Kidney (tissue), 14 donors: ENCODE measurements around the gene PRKCD. TPM values are rescaled to one million over a fixed set of nuclear protein-coding genes. Genes with fewer than 3 reads are reported as not detected.

Experiments used
- DNase-seq, 5 donors: peaks; one replicate each; pipeline ENCODE4 v3.0.0-alpha.2; 2013 to 2020
- FAIRE-seq: peaks from 2 replicates; lab custom pipeline; 2012; peaks lifted over from hg19 to GRCh38; lab: Jason Lieb, UNC
- H3K27ac ChIP-seq, 2 donors: one replicate each; pipeline ENCODE4 v1.7.0; 2013; ENCODE audit warnings: low read depth in 2 of 2, low read length in 2 of 2, inconsistent platforms in 1 of 2
- H3K27me3 ChIP-seq: one replicate; pipeline ENCODE4 v1.7.1; 2013; ENCODE audit warnings: low read length, inconsistent platforms; ENCODE audit not compliant: control insufficient read depth, insufficient read depth
- H3K36me3 ChIP-seq, 3 donors: one replicate each; pipeline versions ENCODE4 v1.7.0 to v1.7.1; 2013; ENCODE audit warnings: low read length in 3 of 3, control low read depth in 1 of 3, inconsistent platforms in 1 of 3; ENCODE audit not compliant: insufficient read depth in 3 of 3, control insufficient read depth in 2 of 3
- H3K4me1 ChIP-seq, 3 donors: one replicate each; pipeline versions ENCODE4 v1.7.0 to v1.7.1; 2013; ENCODE audit warnings: low read length in 3 of 3, inconsistent platforms in 1 of 3, low read depth in 1 of 3; ENCODE audit not compliant: control insufficient read depth in 2 of 3, insufficient read depth in 2 of 3
- H3K4me3 ChIP-seq, 3 donors: one replicate each; pipeline versions ENCODE4 v1.7.0 to v1.8.1; 2013; ENCODE audit warnings: low read length in 3 of 3, control low read depth in 1 of 3, inconsistent platforms in 1 of 3
- H3K9ac ChIP-seq, 3 donors: one replicate each; pipeline versions ENCODE4 v1.7.0 to v1.7.1; 2013; ENCODE audit warnings: low read length in 3 of 3, control low read depth in 1 of 3, inconsistent platforms in 1 of 3
- H3K9me3 ChIP-seq, 3 donors: one replicate each; pipeline versions ENCODE4 v1.7.0 to v1.7.1; 2013; ENCODE audit warnings: low read length in 3 of 3, control low read depth in 1 of 3, inconsistent platforms in 1 of 3; ENCODE audit not compliant: control insufficient read depth in 2 of 3, insufficient read depth in 1 of 3
- intact Hi-C: fragments of 100-400 bp; cut with DNase I; formaldehyde crosslinking; loops from one replicate; pipeline ENCODE4 v1.11.1; 2022
- polyA plus RNA-seq: library from polyadenylated mRNA; stranded (reverse); fragments of 350-450 nt; fragmentation: Illumina TruSeq; extraction: RNeasy Lipid Tissue Mini Kit (QIAGEN cat#74804); gene quantifications from one replicate; pipeline ENCODE4 v1.2.3, GENCODE V29; 2014; ENCODE audit warnings: low read depth, low replicate concordance; ENCODE audit not compliant: insufficient read depth
- total RNA-seq: library from RNA; stranded (reverse); fragmentation: NEBNext Ultra II Directional; extraction: Animal tissue kit (Norgen Biotek cat#: 25700); gene quantifications from one replicate; pipeline ENCODE4 v1.2.1, GENCODE V29; 2021
- TF ChIP-seq, protein P1 (sequence below): IDR thresholded peaks from 3 replicates; pipeline ENCODE4 v1.5.1; 2012; ENCODE audit warnings: mild to moderate bottlenecking, moderate library complexity, borderline replicate concordance; ENCODE audit not compliant: insufficient read depth; ENCODE audit errors: extremely low read depth
- donor health status: control.
- donor health status: control.
- donor health status: control.
- donor health status: control.
- donor health status: control.
- donor health status: DM: yes; HTN: yes; CAD: no.
- donor health status: Normal renal cell carcinoma (clear cell type).

Gene PRKCD
- total and polyA plus RNA-seq, 2 donors from 2014 or later, result 26.6 to 29.1 TPM

DNA sequence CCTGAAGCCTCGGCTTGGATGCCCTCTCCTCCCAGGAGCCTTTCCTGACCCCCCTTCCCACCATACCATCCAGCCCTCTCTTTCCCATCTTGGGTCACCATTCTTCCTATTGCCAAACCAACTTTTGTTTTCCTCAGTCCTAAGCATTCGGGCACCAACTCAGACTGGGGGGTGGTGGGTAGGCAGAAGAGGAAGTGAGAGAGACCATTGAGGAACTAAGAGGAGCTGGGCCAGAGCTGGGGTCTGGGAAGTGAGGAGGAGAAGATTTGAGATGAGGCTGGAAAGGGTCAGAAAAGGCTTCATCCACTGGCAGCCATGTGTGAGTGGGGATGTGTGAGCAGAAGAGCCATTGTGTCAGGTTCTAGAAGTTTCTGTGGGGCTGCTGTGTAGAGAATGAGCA, 57.1 kb downstream of the PRKCD start:
- Histone ChIP-seq H3K9me3 (no peaks in the 10 kb centered on the region), H3K9ac (no peak overlapping the region), H3K36me3 (no peaks in the 10 kb centered on the region), H3K4me1 (no peaks in the 10 kb centered on the region), H3K27ac (no peak overlapping the region), H3K4me3 (no peak overlapping the region), H3K27me3 (no peaks in the 10 kb centered on the region)
- FAIRE-seq (no peak), DNase-seq (no peak)
- intact Hi-C loops, result no loop called here
- TF ChIP-seq, protein P1, sequence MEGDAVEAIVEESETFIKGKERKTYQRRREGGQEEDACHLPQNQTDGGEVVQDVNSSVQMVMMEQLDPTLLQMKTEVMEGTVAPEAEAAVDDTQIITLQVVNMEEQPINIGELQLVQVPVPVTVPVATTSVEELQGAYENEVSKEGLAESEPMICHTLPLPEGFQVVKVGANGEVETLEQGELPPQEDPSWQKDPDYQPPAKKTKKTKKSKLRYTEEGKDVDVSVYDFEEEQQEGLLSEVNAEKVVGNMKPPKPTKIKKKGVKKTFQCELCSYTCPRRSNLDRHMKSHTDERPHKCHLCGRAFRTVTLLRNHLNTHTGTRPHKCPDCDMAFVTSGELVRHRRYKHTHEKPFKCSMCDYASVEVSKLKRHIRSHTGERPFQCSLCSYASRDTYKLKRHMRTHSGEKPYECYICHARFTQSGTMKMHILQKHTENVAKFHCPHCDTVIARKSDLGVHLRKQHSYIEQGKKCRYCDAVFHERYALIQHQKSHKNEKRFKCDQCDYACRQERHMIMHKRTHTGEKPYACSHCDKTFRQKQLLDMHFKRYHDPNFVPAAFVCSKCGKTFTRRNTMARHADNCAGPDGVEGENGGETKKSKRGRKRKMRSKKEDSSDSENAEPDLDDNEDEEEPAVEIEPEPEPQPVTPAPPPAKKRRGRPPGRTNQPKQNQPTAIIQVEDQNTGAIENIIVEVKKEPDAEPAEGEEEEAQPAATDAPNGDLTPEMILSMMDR, result no peak

DNA sequence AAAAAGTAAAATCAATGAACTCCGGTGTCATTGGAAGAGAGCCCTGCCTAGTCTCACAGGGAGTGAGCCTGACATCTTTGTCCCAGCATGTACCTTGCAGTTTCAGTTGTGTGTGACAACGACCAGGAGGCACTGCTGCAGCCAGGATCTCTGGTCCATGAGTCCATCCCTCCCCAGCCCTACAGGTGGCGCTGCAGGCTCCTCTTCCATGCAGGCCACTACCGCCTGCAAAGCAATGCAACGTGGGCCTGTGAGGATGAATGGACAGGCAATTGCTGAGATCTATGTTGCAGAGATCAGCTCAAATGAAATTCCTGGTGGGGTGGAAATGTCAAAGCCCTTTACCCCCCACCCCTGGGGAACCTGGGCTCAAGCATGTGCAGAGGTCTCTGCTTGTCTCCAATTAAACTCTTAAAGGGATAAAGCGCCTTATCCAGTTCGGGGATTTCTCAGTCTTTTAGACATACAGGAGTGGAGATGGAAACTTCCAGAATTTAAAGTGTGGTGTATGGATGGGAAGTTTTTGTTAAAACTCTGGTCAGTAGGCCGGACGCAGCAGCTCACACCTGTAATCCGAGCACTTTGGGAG, 59.0 kb downstream of the PRKCD start:
- intact Hi-C loops, result no loop called here
- Histone ChIP-seq H3K9ac (no peak overlapping the region), H3K36me3 (peaks cover 0 to 11% (median 0%) of the 10 kb centered on the region in 3 donors), H3K27me3 (no peaks in the 10 kb centered on the region), H3K4me1 (no peaks in the 10 kb centered on the region), H3K27ac (no peak overlapping the region), H3K4me3 (no peak overlapping the region), H3K9me3 (no peaks in the 10 kb centered on the region)
- DNase-seq (peak; percentile 80 to 92 (median 87)), FAIRE-seq (peak; percentile 61)
- TF ChIP-seq, protein P1, result peak; percentile 96

DNA sequence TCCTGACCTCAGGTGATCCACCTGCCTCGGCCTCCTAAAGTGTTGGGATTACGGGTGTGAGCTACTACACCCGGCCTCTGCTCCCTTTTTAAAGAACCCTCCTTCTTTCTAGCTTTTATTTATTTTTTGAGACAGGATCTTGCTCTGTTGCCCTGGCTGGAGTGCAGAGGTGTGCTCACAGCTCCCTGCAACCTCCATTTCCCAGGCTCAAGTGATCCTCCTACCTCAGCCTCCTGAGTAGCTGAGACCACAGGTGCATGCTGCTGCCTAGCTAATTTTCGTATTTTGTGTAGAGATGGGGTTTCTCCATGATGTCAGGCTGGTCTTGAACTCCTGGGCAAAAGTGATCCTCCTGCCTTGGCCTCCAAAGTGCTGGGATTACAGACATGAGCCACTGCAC, 60.3 kb downstream of the PRKCD start:
- Histone ChIP-seq H3K4me1 (no peaks in the 10 kb centered on the region), H3K9me3 (no peaks in the 10 kb centered on the region), H3K4me3 (no peak overlapping the region), H3K9ac (no peak overlapping the region), H3K27me3 (no peaks in the 10 kb centered on the region), H3K36me3 (peaks cover 0 to 25% (median 9%) of the 10 kb centered on the region in 3 donors), H3K27ac (no peak overlapping the region)
- intact Hi-C loops, result no loop called here
- TF ChIP-seq, protein P1, result no peak
- DNase-seq, result no peak
- no peak for FAIRE-seq

DNA sequence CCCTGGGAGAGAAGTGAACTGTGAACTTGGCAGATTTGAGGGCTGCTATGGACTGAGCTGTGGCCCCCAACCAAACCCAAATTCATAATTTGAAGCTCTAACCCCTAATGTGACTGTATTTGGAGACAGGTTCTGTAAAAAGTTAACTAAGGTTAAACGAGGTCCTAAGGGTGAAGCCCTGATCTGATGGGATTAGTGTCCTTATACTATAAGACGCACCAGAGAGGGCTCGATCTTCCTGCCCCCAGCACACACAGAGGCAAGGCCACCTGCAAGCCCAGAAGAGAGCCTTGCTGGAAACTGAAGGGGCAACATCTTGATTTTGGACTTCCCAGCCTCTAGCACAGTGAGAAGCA, 60.8 kb downstream of the PRKCD start:
- DNase-seq, result no peak
- no peak overlapping the region for H3K4me3 ChIP-seq
- no peak for FAIRE-seq
- intact Hi-C loops, result no loop called here
- TF ChIP-seq, protein P1, result no peak
- no peak overlapping the region for H3K27ac ChIP-seq
- no peaks in the 10 kb centered on the region for H3K27me3 ChIP-seq
- no peaks in the 10 kb centered on the region for H3K4me1 ChIP-seq
- no peaks in the 10 kb centered on the region for H3K9me3 ChIP-seq
- H3K36me3 ChIP-seq, result peaks cover 0 to 29% (median 12%) of the 10 kb centered on the region in 3 donors
- no peak overlapping the region for H3K9ac ChIP-seq
